ENCODE data around the gene GANC. TPM values are rescaled to one million over a fixed set of nuclear protein-coding genes. Genes with fewer than 3 reads are reported as not detected.
"Not testable (repeated sequence)": the region's sequence is repeated elsewhere in the genome, so short reads cannot be mapped to it uniquely, and the experiment has no call there.

The GANC gene, protein sequence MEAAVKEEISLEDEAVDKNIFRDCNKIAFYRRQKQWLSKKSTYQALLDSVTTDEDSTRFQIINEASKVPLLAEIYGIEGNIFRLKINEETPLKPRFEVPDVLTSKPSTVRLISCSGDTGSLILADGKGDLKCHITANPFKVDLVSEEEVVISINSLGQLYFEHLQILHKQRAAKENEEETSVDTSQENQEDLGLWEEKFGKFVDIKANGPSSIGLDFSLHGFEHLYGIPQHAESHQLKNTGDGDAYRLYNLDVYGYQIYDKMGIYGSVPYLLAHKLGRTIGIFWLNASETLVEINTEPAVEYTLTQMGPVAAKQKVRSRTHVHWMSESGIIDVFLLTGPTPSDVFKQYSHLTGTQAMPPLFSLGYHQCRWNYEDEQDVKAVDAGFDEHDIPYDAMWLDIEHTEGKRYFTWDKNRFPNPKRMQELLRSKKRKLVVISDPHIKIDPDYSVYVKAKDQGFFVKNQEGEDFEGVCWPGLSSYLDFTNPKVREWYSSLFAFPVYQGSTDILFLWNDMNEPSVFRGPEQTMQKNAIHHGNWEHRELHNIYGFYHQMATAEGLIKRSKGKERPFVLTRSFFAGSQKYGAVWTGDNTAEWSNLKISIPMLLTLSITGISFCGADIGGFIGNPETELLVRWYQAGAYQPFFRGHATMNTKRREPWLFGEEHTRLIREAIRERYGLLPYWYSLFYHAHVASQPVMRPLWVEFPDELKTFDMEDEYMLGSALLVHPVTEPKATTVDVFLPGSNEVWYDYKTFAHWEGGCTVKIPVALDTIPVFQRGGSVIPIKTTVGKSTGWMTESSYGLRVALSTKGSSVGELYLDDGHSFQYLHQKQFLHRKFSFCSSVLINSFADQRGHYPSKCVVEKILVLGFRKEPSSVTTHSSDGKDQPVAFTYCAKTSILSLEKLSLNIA (N-terminal part only)
- total RNA-seq: 27.9 TPM
- long read RNA-seq, partial matches to known transcripts: 5 of 11 reads
- long read RNA-seq, other reads (novel, unspliced or antisense): 4 of 11 reads

DNA sequence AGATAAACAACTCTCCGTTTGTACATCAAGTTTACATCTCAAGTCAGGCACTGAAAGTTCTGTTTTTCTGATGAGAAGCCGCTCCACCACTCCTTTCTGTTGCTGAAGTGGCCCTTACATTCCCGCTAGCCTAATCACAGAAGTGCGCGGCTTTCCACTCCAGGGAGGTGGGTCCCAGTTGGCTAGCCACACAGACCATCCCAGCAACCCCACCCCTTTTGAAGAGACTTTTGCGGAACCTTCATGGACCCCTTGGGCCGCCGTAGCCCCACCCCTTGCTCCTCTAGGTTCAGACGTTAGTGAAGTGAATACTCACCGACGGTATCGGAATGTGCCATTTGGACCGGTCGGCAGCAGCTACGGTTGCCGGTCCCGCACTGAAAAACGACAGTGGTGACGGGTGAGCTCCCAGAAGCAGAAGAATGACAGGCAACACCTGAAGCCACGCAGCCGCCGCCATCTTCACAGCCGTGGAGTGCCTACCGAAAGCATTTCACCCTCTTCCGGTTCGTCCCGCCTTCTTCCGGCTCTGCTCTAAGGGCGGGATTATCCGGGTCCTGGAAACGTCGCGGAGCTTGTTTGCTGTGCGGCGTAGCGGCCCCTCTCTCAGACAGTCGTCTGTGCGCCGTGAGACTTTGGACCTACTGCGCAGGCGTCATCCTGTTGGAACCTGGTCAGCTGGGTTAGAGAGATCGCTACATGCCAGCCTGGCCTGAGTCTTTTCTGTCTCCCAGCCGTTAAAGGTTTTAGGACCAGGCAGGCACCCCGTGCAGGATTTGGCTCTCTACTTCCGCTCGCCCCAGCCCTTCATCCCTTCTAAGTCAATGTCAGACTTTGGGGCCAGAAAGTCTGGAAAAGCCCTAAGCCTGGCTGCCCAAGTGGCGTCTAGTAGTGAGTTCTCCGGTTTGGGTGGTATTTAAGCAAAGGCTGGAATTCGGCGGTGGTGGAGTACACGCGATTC is at the start of gene GANC, which contains the start of gene TMEM87A:
Gene GANC, plus strand, starts transcription at position 263 of the 961 bp plus-strand sequence. CDS start 1,281 bp downstream, outside the sequence.
Gene TMEM87A, minus strand, starts transcription at position 495 of the 961 bp plus-strand sequence. Its CDS starts 35 bp downstream, at position 460.
- peak; percentile 97 for DNase-seq (ENCODE audit: low spot score)

DNA sequence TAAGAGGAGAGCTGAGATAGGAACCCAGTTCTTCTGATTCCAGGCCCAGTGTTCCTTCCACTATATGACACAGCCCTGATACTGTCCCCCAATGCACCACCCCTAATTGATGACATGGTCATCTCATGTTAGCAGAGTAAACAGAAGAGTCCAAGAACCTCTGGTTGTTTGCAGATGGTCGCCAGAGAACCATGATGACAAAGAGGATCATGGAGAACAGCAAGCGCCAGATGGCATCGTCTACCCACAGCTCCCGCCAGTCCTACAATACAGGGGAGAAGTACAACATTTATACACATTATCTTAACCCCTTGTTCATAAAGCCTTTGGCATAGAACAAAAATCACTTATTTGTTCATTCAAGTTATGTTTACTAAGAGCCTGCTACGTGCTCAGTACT is 46.4 kb upstream of the GANC start:
- no peak for DNase-seq (ENCODE audit: low spot score)

DNA sequence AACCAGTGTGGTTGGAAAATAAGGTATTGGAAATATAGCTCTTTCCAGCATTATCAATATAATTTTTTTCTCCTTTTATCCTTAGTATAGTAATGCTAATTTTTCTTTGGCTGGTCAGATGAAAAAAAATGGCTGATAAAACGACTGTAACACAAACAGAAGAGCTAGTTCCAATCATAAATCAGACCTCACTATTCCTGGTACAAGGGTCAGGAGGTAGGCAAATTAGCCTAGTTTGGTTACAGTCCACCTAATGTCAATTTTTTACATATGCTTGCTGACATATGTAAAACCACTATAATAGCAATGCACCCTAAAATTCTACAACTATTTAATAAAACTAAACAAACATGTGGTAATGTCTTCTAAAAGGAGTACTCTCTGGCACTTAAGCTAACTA is 45.0 kb upstream of the GANC start:
- no peak for DNase-seq (ENCODE audit: low spot score)

DNA sequence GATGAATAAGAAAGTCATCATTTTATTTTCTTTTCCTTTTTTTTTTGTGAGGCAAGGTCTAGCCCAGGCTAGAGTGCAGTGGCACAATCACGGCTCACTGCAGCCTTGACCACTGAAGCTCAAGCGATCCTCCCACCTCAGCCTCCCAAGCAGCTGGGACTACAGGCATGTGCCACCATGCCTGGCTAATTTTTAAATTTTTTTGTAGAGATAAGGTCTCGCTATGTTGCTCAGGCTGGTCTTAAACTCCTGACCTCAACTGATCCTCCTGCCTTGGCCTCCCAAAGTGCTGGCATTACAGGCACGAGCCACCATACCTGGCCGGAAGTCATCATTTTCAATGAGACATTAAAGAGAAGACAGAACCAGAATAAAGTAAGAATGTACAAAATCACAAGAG is 44.0 kb upstream of the GANC start:
- DNase-seq (ENCODE audit: low spot score): not testable (repeated sequence)

DNA sequence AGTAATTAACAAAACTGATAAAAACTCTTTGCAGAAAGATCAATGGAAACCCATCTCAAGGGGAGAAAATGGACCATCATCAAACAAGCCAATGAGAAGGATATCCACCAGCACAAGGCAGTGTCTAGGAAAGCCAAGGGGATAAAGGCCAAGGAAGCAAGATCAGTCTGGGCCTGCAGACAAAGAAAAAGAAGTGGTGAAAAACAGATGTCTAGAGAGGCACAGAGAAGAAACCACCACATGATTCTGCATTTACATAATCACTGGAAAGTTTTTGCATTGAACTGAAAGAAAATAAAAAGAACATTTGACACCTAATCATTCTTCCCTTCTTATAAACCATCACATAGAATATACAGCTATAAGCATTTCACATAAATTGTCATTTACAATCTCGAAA is 41.9 kb upstream of the GANC start:
- no peak for DNase-seq (ENCODE audit: low spot score)

DNA sequence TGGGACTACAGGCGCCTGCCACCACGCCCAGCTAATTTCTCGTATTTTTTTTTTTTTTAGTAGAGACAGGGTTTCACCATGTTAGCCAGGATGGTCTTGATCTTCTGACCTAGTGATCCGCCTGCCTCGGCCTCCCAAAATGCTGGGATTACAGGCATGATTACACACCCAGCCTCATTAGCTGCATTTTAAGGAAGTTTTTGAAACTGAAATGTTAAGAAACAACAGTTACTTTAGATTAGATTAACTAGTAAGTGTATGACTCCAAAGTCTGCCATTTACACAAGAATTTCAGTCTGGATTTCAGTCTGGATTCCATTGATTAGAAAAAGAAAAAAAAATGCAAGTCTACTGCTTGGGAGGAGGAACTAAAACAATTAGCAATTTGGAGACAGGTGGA is 40.4 kb upstream of the GANC start:
- no peak for DNase-seq (ENCODE audit: low spot score)

DNA sequence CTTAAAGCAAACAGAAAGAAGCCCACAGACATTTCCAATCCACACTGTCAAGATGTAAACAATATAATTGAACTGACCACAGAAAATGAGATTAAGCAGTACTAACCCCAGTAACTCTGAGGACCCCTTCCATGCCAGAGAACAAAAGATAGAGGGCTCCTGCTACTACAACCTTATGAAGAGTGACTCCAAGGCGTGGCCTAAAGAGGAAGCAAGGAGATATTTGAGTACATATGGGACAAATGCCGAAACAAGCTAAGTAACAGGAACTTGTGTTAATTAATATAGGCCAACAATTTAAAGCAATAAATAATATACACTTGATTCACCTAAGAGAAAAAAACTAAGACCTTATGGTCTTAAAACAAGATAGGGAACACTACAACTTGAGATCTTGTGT is 39.9 kb upstream of the GANC start:
- DNase-seq (ENCODE audit: low spot score): no peak

DNA sequence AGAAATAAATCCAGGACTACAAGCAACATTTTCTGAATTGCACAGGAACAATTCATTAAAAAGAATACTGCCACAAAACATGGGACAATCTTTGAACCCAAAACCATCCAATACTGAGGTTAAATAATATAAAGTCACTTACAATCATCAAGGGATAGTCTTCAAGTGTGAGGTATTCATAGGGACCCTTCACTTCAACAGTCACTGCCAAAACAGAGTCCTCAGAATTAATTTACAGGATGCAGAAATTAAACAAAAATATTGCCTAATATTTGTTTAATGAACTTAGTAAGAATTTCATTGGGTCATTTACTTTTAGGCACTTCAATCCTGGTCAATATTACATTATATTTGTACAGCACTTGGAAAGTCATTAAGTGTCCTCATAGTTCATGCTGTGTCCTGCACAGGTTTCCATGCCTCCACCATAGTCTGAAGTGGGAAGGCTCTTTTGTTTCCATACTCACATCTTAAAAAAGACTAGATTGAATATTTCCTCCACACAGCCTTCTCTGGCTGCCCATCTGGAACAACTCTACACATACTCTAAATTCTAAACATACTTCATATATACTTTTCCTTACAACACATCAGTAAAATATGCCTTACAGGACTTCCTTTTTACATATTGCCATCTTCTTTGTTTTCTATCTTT is 33.3 kb upstream of the GANC start:
- no peak for DNase-seq (ENCODE audit: low spot score)

DNA sequence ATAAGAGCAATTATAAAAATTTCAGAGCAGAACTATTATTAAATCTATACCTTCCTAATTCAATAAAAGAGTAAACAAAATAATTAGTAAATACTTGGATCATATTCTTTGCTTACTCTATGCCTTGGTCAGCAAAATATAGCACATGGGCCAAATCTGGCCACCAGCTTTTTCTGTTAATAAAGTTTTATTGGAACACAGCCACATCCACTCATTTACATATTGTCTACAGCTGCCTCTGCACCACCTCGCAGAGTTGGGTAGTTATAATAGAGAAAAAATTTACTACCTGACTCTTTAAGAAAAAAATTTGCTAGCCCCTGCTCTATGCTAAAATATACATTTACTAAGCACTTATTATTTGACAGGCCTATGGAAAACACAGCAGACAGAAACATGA is 32.2 kb upstream of the GANC start:
- no peak for DNase-seq (ENCODE audit: low spot score)

DNA sequence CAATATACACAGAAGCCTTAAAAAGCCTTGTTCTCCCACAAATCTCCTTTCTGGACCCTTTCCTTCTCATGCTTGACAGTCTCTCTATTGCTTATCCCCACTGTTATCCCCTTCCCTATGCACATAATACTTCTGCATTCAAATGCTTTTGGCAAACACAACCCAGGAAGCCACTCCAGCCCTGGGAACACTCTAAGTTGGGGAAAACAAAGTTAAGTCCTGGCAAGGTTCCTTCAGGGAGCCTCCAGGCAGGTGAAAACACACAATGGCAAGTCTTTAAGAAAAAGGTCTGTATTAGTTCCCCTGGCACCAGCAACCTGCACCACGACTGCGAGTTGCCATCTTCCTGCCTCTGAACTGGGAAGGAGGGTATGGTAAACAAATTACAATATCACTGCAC is 19.7 kb upstream of the GANC start:
- DNase-seq (ENCODE audit: low spot score): no peak

DNA sequence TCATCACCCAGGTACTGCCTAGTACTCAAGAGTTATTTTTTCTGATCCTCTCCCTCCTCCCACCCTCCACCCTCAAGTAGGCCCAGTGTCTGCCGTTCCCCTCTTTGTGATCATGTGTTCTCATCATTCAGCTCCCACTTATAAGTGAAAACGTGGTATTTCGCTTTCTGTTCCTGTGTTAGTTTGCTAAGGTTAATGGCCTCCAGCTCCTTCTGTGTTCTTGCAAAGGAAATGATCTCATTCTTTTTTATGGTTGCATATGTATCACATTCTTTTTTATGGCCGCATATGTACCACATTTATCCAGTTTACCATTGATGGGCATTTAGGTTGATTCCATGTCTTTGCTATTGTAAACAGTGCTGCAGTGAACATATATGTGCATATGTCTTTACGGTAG is 8.2 kb upstream of the GANC start:
- DNase-seq (ENCODE audit: low spot score): no peak

DNA sequence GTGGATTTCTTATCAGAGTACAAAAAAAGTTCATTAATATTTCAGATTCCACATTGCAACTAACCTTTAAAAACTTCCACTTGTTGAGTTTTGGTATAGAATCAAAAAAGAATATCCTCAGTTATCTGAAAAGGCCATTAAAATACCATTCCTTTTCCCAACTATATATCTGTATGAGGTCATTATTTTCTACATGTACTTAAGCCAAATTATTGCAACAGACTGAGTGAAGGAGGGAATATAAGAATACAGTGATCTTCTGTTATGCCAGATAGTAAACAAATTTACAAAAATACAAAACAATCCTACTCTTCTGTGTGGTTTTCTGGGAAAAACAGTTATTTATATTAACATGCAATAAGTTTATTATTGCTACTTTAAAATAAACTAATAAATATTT is 5.7 kb upstream of the GANC start:
- no peak for DNase-seq (ENCODE audit: low spot score)

DNA sequence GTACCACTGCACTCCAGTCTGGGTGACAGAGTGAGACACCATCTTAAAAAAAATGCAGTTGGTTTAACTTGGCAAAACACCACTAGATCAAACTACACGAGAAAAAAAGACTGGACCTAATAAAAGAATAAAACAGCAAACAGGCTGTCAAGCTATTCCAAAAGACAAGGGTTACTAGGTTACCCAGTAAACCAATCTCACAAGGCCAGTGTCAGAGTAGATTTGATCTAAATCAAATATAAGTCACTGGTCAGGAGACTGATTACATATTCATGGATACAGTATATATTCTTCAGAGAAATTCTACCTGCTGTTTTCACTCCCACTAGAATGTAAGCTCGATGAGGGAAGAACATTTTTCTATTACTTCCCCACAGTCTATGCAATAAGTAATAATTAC is 2.5 kb upstream of the GANC start:
- DNase-seq (ENCODE audit: low spot score): no peak

DNA sequence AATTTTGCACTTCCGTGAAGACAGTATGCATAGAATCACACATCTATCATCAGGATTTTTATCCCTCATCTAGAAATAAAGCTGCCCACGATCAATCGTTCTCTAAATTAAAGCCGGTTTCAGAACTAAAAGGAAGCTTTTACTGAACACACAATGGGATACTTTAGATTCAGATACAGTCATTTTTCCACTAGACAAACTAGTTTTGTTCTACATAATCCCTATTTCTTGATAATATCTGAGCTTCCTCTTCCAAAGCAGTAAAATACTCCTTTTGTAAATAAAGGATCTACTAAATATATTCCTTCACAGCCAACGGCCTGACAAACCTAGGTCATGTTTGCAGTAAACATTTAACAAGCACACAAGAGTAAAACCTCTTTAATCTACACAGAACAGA is 2.0 kb upstream of the GANC start:
- no peak for DNase-seq (ENCODE audit: low spot score)

DNA sequence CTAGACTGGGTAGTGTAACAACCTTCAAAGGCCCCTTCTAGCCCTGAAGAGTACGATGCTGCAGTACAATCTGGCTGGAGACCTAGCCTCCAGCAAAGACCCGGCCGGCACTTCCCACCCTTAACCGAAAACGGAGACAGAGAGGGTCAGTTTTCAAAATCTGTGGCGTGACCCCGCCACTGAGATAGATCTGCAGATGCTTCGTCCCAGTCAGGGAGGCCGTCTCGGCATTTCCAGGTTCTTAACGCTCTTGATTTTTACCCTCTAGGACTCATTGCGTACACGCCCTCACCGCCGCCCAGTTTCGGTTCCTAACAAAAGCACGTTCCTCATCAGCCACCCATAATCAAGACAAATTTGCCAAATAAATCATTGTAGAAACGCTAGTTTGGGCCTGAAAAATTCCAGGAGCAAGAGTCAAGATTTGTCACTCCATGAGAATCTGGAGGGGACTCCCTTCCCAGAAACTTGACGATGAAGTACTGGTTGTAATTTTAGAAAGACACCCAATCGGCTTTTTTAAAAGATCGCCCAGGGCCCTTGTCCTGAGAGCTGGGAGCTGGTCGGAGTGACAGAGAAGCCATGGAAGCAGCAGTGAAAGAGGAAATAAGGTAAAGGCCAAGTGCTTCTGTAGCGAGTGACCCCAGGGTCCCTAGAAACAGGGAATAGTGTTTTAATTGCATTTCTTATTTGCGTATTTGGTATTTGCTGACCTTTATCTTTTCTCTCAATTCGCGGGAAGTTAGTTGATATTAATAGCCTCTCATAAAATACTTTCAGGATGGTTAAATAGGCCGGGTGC is 1.1 kb downstream of the GANC start:
- DNase-seq (ENCODE audit: low spot score): peak; percentile 92

DNA sequence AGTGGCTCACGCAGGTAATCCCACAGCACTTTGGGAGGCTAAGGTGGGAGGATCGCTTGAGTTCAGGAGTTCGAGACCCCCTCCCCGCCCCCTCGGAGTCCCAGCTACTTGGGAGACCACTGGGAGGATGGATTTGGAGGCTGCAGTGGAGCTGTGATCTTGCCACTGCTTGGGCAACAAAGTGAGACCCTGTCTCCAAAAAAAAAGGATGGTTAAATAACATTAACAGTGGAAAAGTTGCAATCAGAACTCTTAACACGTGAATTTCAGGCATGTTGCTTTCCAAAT is 1.6 kb downstream of the GANC start:
- DNase-seq (ENCODE audit: low spot score): no peak

DNA sequence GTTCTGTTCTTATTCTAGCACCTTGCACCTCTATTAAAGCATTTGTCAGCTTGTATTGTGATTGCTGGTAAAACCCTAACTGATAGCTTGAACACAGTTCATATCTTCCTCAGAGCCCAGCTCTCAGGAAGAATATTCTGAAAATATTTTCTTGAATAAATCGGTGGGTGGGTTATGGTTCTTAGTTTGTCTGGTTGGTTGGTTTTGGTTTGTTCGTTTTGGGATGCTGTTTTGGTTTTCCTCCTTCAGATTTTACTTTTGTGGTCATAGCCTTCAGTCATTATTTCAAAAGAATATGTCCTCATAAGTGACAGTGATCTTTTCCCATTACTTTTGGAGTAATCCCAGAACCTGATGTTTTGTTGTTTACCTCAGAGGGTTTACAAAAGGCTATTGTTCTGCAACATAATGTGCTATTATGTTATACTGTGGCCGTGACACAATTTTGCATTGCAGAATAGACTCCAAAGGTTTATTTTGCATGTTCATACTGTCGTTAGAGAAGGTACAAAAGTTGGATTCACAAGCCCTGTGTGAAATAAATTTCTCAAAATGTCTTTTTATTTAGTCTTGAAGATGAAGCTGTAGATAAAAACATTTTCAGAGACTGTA is 2.9 kb downstream of the GANC start:
- DNase-seq (ENCODE audit: low spot score): no peak

DNA sequence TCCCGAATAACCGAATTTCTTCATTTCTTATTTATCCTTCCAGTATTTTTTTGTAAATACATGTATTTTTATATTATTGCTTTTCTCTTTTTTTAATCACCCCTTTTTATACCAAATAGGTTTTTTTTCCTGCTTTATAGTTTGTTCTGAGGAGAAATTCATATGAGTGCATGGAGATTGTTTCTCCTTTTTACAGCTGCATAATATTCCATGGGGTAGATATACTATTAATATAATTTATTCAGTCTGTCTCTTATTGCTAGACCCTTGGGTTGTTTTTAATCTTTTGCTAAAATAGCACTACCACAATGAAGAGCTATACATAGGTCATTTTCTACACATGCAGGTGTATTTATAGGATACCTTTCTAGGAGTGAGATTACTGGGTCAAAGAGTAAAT is 3.8 kb downstream of the GANC start:
- DNase-seq (ENCODE audit: low spot score): no peak

DNA sequence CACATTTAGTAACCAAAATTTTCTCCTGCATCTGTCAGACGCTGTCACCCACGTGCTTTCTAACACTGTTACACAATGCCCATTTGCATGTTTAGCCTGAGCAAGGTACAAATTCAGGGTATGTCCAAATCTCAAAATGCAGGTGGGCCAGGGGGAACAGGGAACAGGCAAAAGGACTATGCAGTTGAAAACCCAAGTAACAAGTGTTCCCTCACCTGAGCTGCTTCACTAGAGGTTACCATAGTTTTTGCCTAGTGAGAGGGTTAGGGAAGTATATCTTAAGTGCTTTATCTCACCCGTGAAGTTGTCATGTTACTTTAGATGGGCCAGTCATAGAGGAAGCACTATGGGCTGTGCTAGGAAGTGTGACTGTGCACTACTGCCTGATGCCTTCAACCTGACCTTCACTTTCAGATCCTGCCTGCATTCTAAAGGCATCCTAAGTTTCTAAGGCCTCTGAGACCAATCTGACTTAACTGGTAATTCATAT is 6.3 kb downstream of the GANC start:
- DNase-seq (ENCODE audit: low spot score): no peak

All from mesenteric fat pad (tissue), 1 donor.